ENCODE measurements around the gene NCKAP5.
"Not testable (repeated sequence)": the region's sequence is repeated elsewhere in the genome, so short reads cannot be mapped to it uniquely, and the experiment has no call there.

- TF ChIP-seq SRSF1 (optimal IDR thresholded peaks at IDR 0.05; ENCODE audit: low read depth, low read length); SIN3B (IDR thresholded peaks at IDR 0.05; ENCODE audit: low read length); NCOR1 (IDR thresholded peaks at IDR 0.05; ENCODE audit: borderline replicate concordance, low read length); EZH2 (conservative IDR thresholded peaks at IDR 0.05; ENCODE audit: low read depth, low read length); NR0B2 (CRISPR knock-in tag; IDR thresholded peaks at IDR 0.05); ZNF18 (CRISPR knock-in tag; IDR thresholded peaks at IDR 0.05; ENCODE audit: insufficient replicate concordance); ZNF501 (CRISPR knock-in tag; IDR thresholded peaks at IDR 0.05); MEIS2 (CRISPR knock-in tag; IDR thresholded peaks at IDR 0.05); KLF12 (CRISPR knock-in tag; IDR thresholded peaks at IDR 0.05; ENCODE audit: borderline replicate concordance); KMT2A (CRISPR knock-in tag; IDR thresholded peaks at IDR 0.05); STAT6 (CRISPR knock-in tag; IDR thresholded peaks at IDR 0.05; ENCODE audit: borderline replicate concordance): not testable (repeated sequence)
- TF ChIP-seq, protein P1, sequence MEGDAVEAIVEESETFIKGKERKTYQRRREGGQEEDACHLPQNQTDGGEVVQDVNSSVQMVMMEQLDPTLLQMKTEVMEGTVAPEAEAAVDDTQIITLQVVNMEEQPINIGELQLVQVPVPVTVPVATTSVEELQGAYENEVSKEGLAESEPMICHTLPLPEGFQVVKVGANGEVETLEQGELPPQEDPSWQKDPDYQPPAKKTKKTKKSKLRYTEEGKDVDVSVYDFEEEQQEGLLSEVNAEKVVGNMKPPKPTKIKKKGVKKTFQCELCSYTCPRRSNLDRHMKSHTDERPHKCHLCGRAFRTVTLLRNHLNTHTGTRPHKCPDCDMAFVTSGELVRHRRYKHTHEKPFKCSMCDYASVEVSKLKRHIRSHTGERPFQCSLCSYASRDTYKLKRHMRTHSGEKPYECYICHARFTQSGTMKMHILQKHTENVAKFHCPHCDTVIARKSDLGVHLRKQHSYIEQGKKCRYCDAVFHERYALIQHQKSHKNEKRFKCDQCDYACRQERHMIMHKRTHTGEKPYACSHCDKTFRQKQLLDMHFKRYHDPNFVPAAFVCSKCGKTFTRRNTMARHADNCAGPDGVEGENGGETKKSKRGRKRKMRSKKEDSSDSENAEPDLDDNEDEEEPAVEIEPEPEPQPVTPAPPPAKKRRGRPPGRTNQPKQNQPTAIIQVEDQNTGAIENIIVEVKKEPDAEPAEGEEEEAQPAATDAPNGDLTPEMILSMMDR (CRISPR knock-in tag; IDR thresholded peaks at IDR 0.05) = not testable (repeated sequence)
Observed at GRCh38 chr2:132809962-132810361, 758.3 kb downstream of the NCKAP5 start.

Measured in HepG2 (cell line).